GM12892 (cell line): Measurements from ENCODE around the gene COG3.

Experiments
- DNase-seq: peaks from one replicate; pipeline ENCODE4 v3.0.0; 2011; ENCODE audit not compliant: insufficient read length
- FAIRE-seq: peaks from 2 replicates; lab custom pipeline; 2011; peaks lifted over from hg19 to GRCh38; lab: Jason Lieb, UNC
- POLR2A ChIP-seq: IDR thresholded peaks from 2 replicates; pipeline ENCODE4 v1.6.1; 2011; ENCODE audit warnings: low read depth, low read length, control low read depth
- POLR2AphosphoS5 ChIP-seq: IDR thresholded peaks from 2 replicates; pipeline ENCODE4 v1.6.1; 2011; ENCODE audit warnings: low read depth, low read length, control low read depth
- TAF1 ChIP-seq: IDR thresholded peaks from 2 replicates; pipeline ENCODE4 v1.6.1; 2011; ENCODE audit warnings: low read depth, mild to moderate bottlenecking, control low read depth, low read length, borderline replicate concordance

The COG3 gene

GRCh38 chr13:45511310-45512097 is 46.8 kb downstream of the COG3 start:
- DNase-seq (peak; percentile 18), FAIRE-seq (peak; percentile 89)
- TF ChIP-seq POLR2AphosphoS5 = no peak

GRCh38 chr13:45512098-45512496 is 47.4 kb downstream of the COG3 start:
- DNase-seq (no peak), FAIRE-seq (no peak)
- TF ChIP-seq POLR2AphosphoS5 = no peak
- no peak for TF ChIP-seq POLR2A
- no peak for TF ChIP-seq TAF1

GRCh38 chr13:45516757-45517156 is 52.0 kb downstream of the COG3 start:
- DNase-seq = no peak
- TF ChIP-seq POLR2A (no peak), POLR2AphosphoS5 (no peak), TAF1 (no peak)
- no peak for FAIRE-seq

GRCh38 chr13:45518525-45519245 is 53.9 kb downstream of the COG3 start:
- DNase-seq (no peak), FAIRE-seq (no peak)
- TF ChIP-seq POLR2A (no peak), TAF1 (no peak), POLR2AphosphoS5 (no peak)

GRCh38 chr13:45519493-45519892 is 54.8 kb downstream of the COG3 start:
- DNase-seq (no peak), FAIRE-seq (no peak)
- TF ChIP-seq POLR2A = no peak
- no peak for TF ChIP-seq POLR2AphosphoS5
- TF ChIP-seq TAF1 = no peak

GRCh38 chr13:45521297-45521696 is 56.6 kb downstream of the COG3 start:
- TF ChIP-seq POLR2A (no peak), TAF1 (no peak), POLR2AphosphoS5 (no peak)
- DNase-seq = no peak
- no peak for FAIRE-seq

- FAIRE-seq = no peak
- no peak for DNase-seq
- TF ChIP-seq POLR2AphosphoS5 (no peak), POLR2A (no peak), TAF1 (no peak)
These were observed 57.8 kb downstream of the COG3 start for GRCh38 chr13:45522571-45522970.

GRCh38 chr13:45527699-45528462 is 63.1 kb downstream of the COG3 start:
- no peak for FAIRE-seq
- TF ChIP-seq POLR2A = no peak
- TF ChIP-seq TAF1 = no peak
- no peak for TF ChIP-seq POLR2AphosphoS5
- DNase-seq = no peak

GRCh38 chr13:45529758-45530157 is 65.0 kb downstream of the COG3 start:
- FAIRE-seq (no peak), DNase-seq (no peak)
- TF ChIP-seq POLR2A = no peak

GRCh38 chr13:45534604-45535003 is 69.9 kb downstream of the COG3 start:
- no peak for DNase-seq
- TF ChIP-seq POLR2A (no peak), POLR2AphosphoS5 (no peak), TAF1 (no peak)
- FAIRE-seq = no peak

- FAIRE-seq (no peak), DNase-seq (no peak)
- no peak for TF ChIP-seq POLR2AphosphoS5
- no peak for TF ChIP-seq TAF1
- TF ChIP-seq POLR2A = no peak
These were observed 71.5 kb downstream of the COG3 start for GRCh38 chr13:45536224-45536623.

GRCh38 chr13:45537516-45537915 is 72.8 kb downstream of the COG3 start:
- no peak for TF ChIP-seq POLR2AphosphoS5
- no peak for TF ChIP-seq POLR2A
- no peak for TF ChIP-seq TAF1
- no peak for FAIRE-seq
- DNase-seq = no peak

- DNase-seq (no peak), FAIRE-seq (no peak)
- TF ChIP-seq POLR2AphosphoS5 (no peak), TAF1 (no peak), POLR2A (no peak)
These were observed 73.6 kb downstream of the COG3 start for GRCh38 chr13:45538382-45538781.

- FAIRE-seq (no peak), DNase-seq (no peak)
- TF ChIP-seq POLR2A (no peak), TAF1 (no peak), POLR2AphosphoS5 (no peak)
These were observed 75.5 kb downstream of the COG3 start for GRCh38 chr13:45540195-45540594.
